A549 (cell line): ENCODE results near the gene USP9X.

Experiments
- CTCF ChIP-seq: fragments of >200 bp; sonication (Bioruptor Twin); formaldehyde crosslinking; IDR thresholded peaks from 3 replicates; pipeline ENCODE4 v1.5.1; 2016
- EP300 ChIP-seq, 2 experiments: fragments of >200 bp; sonication (Bioruptor Twin); formaldehyde crosslinking; IDR thresholded peaks; 2 replicates in 1 of 2; 3 replicates in 1 of 2; pipeline ENCODE4 v1.6.1; 2016 to 2017
- JUN ChIP-seq, 2 experiments: fragments of >200 bp; sonication (Bioruptor Twin); formaldehyde crosslinking; IDR thresholded peaks; 2 replicates in 1 of 2; 3 replicates in 1 of 2; pipeline ENCODE4 v1.6.1; 2016 to 2017
- MYC ChIP-seq: IDR thresholded peaks from 2 replicates; pipeline ENCODE4 v1.6.1; 2012; ENCODE audit warnings: mild to moderate bottlenecking, inconsistent platforms, low read length, improper control_type of control experiment, borderline replicate concordance
- POLR2A ChIP-seq: IDR thresholded peaks from 2 replicates; pipeline ENCODE4 v1.6.1; 2012; ENCODE audit warnings: mild to moderate bottlenecking, low read length
- SREBF2 ChIP-seq: fragments of 450-650 bp; IDR thresholded peaks from 2 replicates; pipeline ENCODE4 v1.6.1; 2014; ENCODE audit warnings: mild to moderate bottlenecking, moderate library complexity
- ZFP36 ChIP-seq: fragments of 450-650 bp; IDR thresholded peaks from 2 replicates; pipeline ENCODE4 v1.6.1; 2014; ENCODE audit warnings: borderline replicate concordance; ENCODE audit not compliant: partially characterized antibody

DNA sequence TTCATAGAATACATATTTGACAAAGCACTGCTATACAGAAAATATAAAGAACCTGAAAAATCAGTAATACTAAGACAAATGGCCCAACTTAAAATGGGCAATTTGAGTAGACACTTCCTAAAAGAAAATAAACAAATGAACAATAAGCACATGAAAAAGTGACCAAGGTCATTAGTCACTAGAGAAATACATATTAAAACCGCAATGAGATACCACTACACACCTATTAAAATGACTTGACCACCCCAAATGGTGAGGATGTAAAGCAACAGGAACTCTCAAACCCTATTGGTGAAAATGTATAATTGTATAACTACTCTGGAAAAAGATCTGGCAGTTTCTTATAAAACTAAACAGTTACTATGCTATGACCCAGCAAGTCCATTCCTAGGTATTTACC lies 34.0 kb upstream of the USP9X start:
- TF ChIP-seq POLR2A (no peak), SREBF2 (no peak), CTCF (no peak), MYC (no peak), JUN (IDR thresholded peaks at IDR 0.05) (no peak), EP300 (IDR thresholded peaks at IDR 0.05) (no peak), ZFP36 (no peak)
